Ovary (tissue), 3 donors: ENCODE measurements around the gene AGPAT4.

Experiments used
- POLR2A ChIP-seq: fragments of 450-650 bp; IDR thresholded peaks from one replicate; pipeline ENCODE4 v1.6.1; 2017; ENCODE audit warnings: antibody characterized with exemption, mild to moderate bottlenecking, moderate library complexity
- TF ChIP-seq, protein P1 (sequence below), 3 donors: fragments of 450-650 bp in 2 of 3; fragments of 200-600 bp in 1 of 3; IDR thresholded peaks; one replicate each; pipeline versions ENCODE4 v1.5.1 to v1.8.0; 2016 to 2022; ENCODE audit warnings: antibody characterized with exemption in 3 of 3, mild to moderate bottlenecking in 1 of 3
- donor health status: DM: no; HTN: no; CAD: no.

- TF ChIP-seq, protein P1, sequence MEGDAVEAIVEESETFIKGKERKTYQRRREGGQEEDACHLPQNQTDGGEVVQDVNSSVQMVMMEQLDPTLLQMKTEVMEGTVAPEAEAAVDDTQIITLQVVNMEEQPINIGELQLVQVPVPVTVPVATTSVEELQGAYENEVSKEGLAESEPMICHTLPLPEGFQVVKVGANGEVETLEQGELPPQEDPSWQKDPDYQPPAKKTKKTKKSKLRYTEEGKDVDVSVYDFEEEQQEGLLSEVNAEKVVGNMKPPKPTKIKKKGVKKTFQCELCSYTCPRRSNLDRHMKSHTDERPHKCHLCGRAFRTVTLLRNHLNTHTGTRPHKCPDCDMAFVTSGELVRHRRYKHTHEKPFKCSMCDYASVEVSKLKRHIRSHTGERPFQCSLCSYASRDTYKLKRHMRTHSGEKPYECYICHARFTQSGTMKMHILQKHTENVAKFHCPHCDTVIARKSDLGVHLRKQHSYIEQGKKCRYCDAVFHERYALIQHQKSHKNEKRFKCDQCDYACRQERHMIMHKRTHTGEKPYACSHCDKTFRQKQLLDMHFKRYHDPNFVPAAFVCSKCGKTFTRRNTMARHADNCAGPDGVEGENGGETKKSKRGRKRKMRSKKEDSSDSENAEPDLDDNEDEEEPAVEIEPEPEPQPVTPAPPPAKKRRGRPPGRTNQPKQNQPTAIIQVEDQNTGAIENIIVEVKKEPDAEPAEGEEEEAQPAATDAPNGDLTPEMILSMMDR (IDR thresholded peaks at IDR 0.05) = no peak
- TF ChIP-seq POLR2A = no peak
Observed at GRCh38 chr6:161232010-161232409, 41.9 kb downstream of the AGPAT4 start.
